WTC11 (cell line): Measurements from ENCODE around the gene ATAD3C.

Experiments
- CREB1 ChIP-seq: sonication (generic); formaldehyde crosslinking; IDR thresholded peaks from 2 replicates; pipeline ENCODE4 v1.8.0; 2023; ENCODE audit warnings: mild to moderate bottlenecking, missing genetic modification reagents
- CTCF ChIP-seq: fragments of 200-600 bp; IDR thresholded peaks from 2 replicates; pipeline ENCODE4 v1.8.0; 2022; ENCODE audit warnings: antibody characterized with exemption
- FOXK1 ChIP-seq: sonication (generic); formaldehyde crosslinking; IDR thresholded peaks from 2 replicates; pipeline ENCODE4 v1.8.0; 2022; ENCODE audit warnings: mild to moderate bottlenecking, moderate library complexity, missing genetic modification reagents
- SMAD4 ChIP-seq: sonication (generic); formaldehyde crosslinking; IDR thresholded peaks from 2 replicates; pipeline ENCODE4 v1.8.0; 2022; ENCODE audit warnings: mild to moderate bottlenecking, missing genetic modification reagents
- TF ChIP-seq, protein P1 (sequence below): sonication (generic); formaldehyde crosslinking; IDR thresholded peaks from 2 replicates; pipeline ENCODE4 v1.8.1; 2023; ENCODE audit warnings: mild to moderate bottlenecking, moderate library complexity, missing genetic modification reagents
- TF ChIP-seq, protein P2 (sequence below): fragments of 250-450 bp; sonication (Bioruptor Pico); IDR thresholded peaks from 2 replicates; pipeline ENCODE4 v2.1.2; 2022; ENCODE audit warnings: mild to moderate bottlenecking, moderate library complexity
- TF ChIP-seq, protein P3 (sequence below): sonication (generic); formaldehyde crosslinking; IDR thresholded peaks from 2 replicates; pipeline ENCODE4 v1.8.0; 2022; ENCODE audit warnings: mild to moderate bottlenecking, missing genetic modification reagents

DNA sequence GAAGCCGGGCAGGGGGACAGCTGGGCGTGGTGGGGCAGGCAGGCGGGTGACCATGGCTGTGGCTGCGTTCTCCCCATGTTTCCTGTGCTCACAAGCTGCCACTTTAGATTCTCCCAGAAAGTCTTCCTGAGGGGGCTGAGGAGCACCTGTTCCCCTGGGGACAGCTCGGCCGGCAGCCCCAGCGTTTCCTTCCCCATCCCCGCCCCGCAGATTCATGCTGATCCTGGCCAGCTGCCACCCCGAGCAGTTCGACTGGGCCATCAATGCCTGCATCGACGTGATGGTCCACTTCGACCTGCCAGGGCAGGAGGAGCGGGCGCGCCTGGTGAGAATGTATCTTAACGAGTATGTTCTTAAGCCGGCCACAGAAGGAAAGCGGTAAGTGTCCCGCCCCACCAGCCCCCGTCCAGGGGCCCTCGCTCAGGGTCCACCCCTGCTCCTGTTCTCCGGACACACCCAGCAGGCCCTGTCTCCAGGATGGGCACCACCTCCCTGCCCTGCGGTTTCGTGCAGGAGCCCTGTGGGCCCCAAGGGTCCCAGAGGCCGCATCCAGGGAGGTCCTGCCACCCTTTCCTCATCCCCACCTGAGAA, 11.1 kb downstream of the ATAD3C start:
- no peak for TF ChIP-seq SMAD4 (CRISPR knock-in tag)
- TF ChIP-seq, protein P1, sequence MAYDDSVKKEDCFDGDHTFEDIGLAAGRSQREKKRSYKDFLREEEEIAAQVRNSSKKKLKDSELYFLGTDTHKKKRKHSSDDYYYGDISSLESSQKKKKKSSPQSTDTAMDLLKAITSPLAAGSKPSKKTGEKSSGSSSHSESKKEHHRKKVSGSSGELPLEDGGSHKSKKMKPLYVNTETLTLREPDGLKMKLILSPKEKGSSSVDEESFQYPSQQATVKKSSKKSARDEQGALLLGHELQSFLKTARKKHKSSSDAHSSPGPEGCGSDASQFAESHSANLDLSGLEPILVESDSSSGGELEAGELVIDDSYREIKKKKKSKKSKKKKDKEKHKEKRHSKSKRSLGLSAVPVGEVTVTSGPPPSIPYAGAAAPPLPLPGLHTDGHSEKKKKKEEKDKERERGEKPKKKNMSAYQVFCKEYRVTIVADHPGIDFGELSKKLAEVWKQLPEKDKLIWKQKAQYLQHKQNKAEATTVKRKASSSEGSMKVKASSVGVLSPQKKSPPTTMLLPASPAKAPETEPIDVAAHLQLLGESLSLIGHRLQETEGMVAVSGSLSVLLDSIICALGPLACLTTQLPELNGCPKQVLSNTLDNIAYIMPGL: no peak
- no peak for TF ChIP-seq CREB1 (CRISPR knock-in tag)
- no peak for TF ChIP-seq CTCF
- TF ChIP-seq FOXK1 (CRISPR knock-in tag): no peak
- TF ChIP-seq, protein P2, sequence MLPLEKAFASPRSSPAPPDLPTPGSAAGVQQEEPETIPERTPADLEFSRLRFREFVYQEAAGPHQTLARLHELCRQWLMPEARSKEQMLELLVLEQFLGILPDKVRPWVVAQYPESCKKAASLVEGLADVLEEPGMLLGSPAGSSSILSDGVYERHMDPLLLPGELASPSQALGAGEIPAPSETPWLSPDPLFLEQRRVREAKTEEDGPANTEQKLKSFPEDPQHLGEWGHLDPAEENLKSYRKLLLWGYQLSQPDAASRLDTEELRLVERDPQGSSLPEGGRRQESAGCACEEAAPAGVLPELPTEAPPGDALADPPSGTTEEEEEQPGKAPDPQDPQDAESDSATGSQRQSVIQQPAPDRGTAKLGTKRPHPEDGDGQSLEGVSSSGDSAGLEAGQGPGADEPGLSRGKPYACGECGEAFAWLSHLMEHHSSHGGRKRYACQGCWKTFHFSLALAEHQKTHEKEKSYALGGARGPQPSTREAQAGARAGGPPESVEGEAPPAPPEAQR (CRISPR knock-in tag): no peak
- TF ChIP-seq, protein P3, sequence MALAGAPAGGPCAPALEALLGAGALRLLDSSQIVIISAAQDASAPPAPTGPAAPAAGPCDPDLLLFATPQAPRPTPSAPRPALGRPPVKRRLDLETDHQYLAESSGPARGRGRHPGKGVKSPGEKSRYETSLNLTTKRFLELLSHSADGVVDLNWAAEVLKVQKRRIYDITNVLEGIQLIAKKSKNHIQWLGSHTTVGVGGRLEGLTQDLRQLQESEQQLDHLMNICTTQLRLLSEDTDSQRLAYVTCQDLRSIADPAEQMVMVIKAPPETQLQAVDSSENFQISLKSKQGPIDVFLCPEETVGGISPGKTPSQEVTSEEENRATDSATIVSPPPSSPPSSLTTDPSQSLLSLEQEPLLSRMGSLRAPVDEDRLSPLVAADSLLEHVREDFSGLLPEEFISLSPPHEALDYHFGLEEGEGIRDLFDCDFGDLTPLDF (CRISPR knock-in tag): no peak
